MM.1S (cell line): Measurements from ENCODE around the gene SRGAP3.

Source experiments
- DNase-seq: peaks from one replicate; pipeline ENCODE4 v3.0.0-alpha.2; 2015
- H2AFZ ChIP-seq: fragments of 300-600 bp; sonication (generic); 2 replicates; pipeline ENCODE4 v1.6.0; 2016; ENCODE audit warnings: antibody characterized with exemption, low read length
- H3F3A ChIP-seq: fragments of 300-600 bp; sonication (generic); 2 replicates; pipeline ENCODE4 v1.6.1; 2016; ENCODE audit warnings: mild to moderate bottlenecking, antibody characterized with exemption, low read length, moderate library complexity, mixed read lengths; ENCODE audit not compliant: insufficient read depth
- H3K27ac ChIP-seq: fragments of 300-600 bp; sonication (generic); 2 replicates; pipeline ENCODE4 v1.5.1; 2016; ENCODE audit warnings: mild to moderate bottlenecking, low read length
- H3K27me3 ChIP-seq: fragments of 300-600 bp; sonication (generic); replicated peaks from 2 replicates; pipeline ENCODE4 v1.6.0; 2016; ENCODE audit warnings: low read length; ENCODE audit not compliant: insufficient read depth
- H3K36me3 ChIP-seq: fragments of 300-600 bp; sonication (generic); replicated peaks from 2 replicates; pipeline ENCODE4 v1.6.1; 2016; ENCODE audit warnings: mild to moderate bottlenecking, low read length, mixed read lengths; ENCODE audit not compliant: insufficient read depth
- H3K4me1 ChIP-seq: fragments of 300-600 bp; sonication (generic); 2 replicates; pipeline ENCODE4 v1.6.1; 2016; ENCODE audit warnings: low read length, mixed read lengths
- H3K4me2 ChIP-seq: fragments of 300-600 bp; sonication (generic); 2 replicates; pipeline ENCODE4 v1.6.0; 2016; ENCODE audit warnings: low read depth, low read length
- H3K4me3 ChIP-seq: fragments of 300-600 bp; sonication (generic); 2 replicates; pipeline ENCODE4 v1.5.1; 2016; ENCODE audit warnings: low read length, mixed read lengths
- H3K79me2 ChIP-seq: fragments of 300-600 bp; sonication (generic); 2 replicates; pipeline ENCODE4 v1.6.1; 2016; ENCODE audit warnings: mixed run types, low read length, mixed read lengths
- H3K9ac ChIP-seq: fragments of 300-600 bp; sonication (generic); 2 replicates; pipeline ENCODE4 v1.6.1; 2016; ENCODE audit warnings: low read length, mixed read lengths
- H3K9me2 ChIP-seq: fragments of 300-600 bp; sonication (generic); replicated peaks from 2 replicates; pipeline ENCODE4 v1.6.1; 2016; ENCODE audit warnings: mild to moderate bottlenecking, low read length, mixed read lengths; ENCODE audit not compliant: insufficient read depth
- H3K9me3 ChIP-seq: fragments of 300-600 bp; sonication (generic); replicated peaks from 2 replicates; pipeline ENCODE4 v1.6.1; 2016; ENCODE audit warnings: mild to moderate bottlenecking, low read length, mixed read lengths; ENCODE audit not compliant: insufficient read depth
- H4K20me1 ChIP-seq: fragments of 300-600 bp; sonication (generic); 2 replicates; pipeline ENCODE4 v1.6.1; 2016; ENCODE audit warnings: mild to moderate bottlenecking, low read length, moderate library complexity, mixed read lengths; ENCODE audit not compliant: insufficient read depth
- EZH2 ChIP-seq: fragments of 300-600 bp; sonication (generic); optimal IDR thresholded peaks from 2 replicates; pipeline ENCODE3; 2017; ENCODE audit warnings: low read depth, mild to moderate bottlenecking, antibody characterized with exemption, low read length, mixed read lengths
- EZH2phosphoT487 ChIP-seq: fragments of 300-600 bp; sonication (generic); IDR thresholded peaks from 2 replicates; pipeline ENCODE4 v1.6.1; 2018; ENCODE audit warnings: antibody characterized with exemption, low read length
- TF ChIP-seq, protein P1 (sequence below): fragments of 300-600 bp; sonication (generic); IDR thresholded peaks from 2 replicates; pipeline ENCODE4 v1.5.1; 2016; ENCODE audit warnings: antibody characterized with exemption, low read length, mixed read lengths

SRGAP3 gene

DNA sequence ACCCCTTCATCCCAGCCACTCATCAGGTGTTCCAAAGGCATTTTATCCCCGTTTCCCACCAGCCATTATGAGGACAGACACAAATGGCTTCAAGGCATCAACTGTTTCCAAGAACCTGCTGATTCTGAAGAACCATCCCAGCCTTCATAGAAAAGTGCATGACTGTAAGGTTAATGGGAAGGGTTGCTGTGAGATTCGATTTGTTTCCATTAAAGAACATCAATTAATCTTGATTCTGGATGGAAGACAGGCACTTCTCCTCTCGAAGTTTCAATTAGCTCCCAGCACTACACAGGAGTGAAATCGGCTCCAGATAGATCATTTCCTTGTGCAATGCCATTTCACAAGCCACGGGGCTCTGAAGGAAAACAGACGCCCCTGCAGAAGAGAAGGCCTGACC, 25.8 kb downstream of the SRGAP3 start:
- no peak overlapping the region for H3K27ac ChIP-seq
- H3F3A ChIP-seq, result no peaks in the 10 kb centered on the region
- H3K36me3 ChIP-seq, result no peaks in the 10 kb centered on the region
- no peaks in the 10 kb centered on the region for H3K79me2 ChIP-seq
- no peak for TF ChIP-seq EZH2
- no peak for TF ChIP-seq EZH2phosphoT487
- TF ChIP-seq, protein P1, sequence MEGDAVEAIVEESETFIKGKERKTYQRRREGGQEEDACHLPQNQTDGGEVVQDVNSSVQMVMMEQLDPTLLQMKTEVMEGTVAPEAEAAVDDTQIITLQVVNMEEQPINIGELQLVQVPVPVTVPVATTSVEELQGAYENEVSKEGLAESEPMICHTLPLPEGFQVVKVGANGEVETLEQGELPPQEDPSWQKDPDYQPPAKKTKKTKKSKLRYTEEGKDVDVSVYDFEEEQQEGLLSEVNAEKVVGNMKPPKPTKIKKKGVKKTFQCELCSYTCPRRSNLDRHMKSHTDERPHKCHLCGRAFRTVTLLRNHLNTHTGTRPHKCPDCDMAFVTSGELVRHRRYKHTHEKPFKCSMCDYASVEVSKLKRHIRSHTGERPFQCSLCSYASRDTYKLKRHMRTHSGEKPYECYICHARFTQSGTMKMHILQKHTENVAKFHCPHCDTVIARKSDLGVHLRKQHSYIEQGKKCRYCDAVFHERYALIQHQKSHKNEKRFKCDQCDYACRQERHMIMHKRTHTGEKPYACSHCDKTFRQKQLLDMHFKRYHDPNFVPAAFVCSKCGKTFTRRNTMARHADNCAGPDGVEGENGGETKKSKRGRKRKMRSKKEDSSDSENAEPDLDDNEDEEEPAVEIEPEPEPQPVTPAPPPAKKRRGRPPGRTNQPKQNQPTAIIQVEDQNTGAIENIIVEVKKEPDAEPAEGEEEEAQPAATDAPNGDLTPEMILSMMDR, result no peak
- H3K9ac ChIP-seq, result no peak overlapping the region
- no peak for DNase-seq
- H3K9me3 ChIP-seq, result no peaks in the 10 kb centered on the region
- H3K9me2 ChIP-seq, result no peaks in the 10 kb centered on the region
- H2AFZ ChIP-seq, result no peak overlapping the region
- no peaks in the 10 kb centered on the region for H4K20me1 ChIP-seq
- H3K27me3 ChIP-seq, result no peaks in the 10 kb centered on the region
- no peaks in the 10 kb centered on the region for H3K4me1 ChIP-seq
- no peak overlapping the region for H3K4me3 ChIP-seq
- H3K4me2 ChIP-seq, result no peak overlapping the region

DNA sequence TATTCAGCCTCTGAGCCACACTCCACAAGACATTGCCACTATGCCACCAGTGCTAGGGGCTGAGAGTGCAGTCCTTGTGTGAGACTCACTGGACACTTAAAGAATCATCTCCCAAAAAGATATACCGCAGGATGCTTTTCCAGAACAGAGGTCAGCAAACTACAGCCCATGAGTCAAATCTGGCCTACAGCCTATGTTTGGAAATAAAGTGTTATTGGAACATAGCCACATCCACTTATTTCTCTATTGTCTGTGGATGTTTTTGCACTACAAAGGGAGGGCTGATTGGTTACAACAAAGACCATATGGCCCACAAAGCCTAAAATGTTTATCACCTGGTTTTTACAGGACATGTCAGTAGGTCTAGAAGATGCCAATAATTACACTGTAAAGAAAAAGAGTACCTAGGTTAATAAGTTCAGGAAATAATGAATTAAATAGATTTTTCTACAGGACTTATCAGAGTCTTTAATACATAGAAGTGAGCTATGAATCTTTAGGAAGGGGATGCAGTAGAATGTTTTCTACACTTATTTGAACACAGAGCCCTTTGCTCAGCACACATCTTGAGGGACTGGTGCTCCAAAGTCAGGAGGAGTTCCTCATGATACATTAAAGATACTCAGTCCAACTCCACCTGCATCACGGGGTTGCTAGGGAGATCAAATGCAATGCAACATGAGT, 26.3 kb downstream of the SRGAP3 start:
- no peak overlapping the region for H2AFZ ChIP-seq
- H3K9ac ChIP-seq, result no peak overlapping the region
- H3K27ac ChIP-seq, result no peak overlapping the region
- no peaks in the 10 kb centered on the region for H3K9me3 ChIP-seq
- H3K9me2 ChIP-seq, result no peaks in the 10 kb centered on the region
- H3K4me1 ChIP-seq, result no peaks in the 10 kb centered on the region
- H4K20me1 ChIP-seq, result no peaks in the 10 kb centered on the region
- no peak for DNase-seq
- no peak for TF ChIP-seq EZH2
- no peak overlapping the region for H3K4me3 ChIP-seq
- H3K4me2 ChIP-seq, result no peak overlapping the region
- H3F3A ChIP-seq, result no peaks in the 10 kb centered on the region
- no peaks in the 10 kb centered on the region for H3K27me3 ChIP-seq
- no peaks in the 10 kb centered on the region for H3K36me3 ChIP-seq
- H3K79me2 ChIP-seq, result no peaks in the 10 kb centered on the region

DNA sequence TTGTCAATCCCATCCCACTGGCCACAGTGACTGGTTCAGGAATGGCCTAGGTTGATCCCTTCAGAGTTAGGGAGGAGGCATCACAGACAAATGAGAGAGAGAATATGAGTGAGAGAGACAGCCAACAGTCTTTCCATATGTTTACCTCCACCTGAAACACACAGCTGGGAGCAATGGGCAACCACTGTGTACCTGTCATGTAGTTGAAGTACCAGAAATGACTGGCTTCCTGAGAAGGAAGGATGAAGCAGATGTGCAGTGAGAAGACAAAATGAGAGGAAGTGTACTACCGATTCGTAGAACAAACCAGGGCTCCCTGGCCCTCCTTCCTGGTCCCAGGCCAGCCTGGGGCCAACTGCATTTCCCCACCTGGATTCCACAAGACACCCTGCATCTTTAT, 27.4 kb downstream of the SRGAP3 start:
- no peaks in the 10 kb centered on the region for H3K9me2 ChIP-seq
- H3K9me3 ChIP-seq, result no peaks in the 10 kb centered on the region
- no peak overlapping the region for H3K4me3 ChIP-seq
- no peaks in the 10 kb centered on the region for H3K79me2 ChIP-seq
- no peaks in the 10 kb centered on the region for H4K20me1 ChIP-seq
- H3F3A ChIP-seq, result no peaks in the 10 kb centered on the region
- no peak overlapping the region for H3K9ac ChIP-seq
- H3K36me3 ChIP-seq, result no peaks in the 10 kb centered on the region
- H3K4me1 ChIP-seq, result no peaks in the 10 kb centered on the region
- no peak for TF ChIP-seq EZH2
- no peak overlapping the region for H3K4me2 ChIP-seq
- DNase-seq, result no peak
- no peak overlapping the region for H2AFZ ChIP-seq
- no peak overlapping the region for H3K27ac ChIP-seq
- no peaks in the 10 kb centered on the region for H3K27me3 ChIP-seq

DNA sequence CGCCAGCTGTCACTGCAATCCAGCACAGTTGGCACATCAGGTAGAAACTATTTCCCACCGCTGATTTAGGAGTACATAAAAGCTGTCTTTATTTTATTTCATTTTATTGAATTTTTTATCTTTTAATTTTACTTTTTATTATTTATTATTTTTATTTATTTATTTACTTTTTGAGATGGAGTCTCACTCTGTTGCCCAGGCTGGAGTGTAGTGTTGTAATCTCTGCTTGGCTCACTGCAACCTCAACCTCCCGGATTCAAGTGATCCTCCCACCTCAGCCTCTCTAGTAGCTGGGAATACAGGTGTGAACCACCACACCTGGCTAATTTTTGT, 31.0 kb downstream of the SRGAP3 start:
- no peaks in the 10 kb centered on the region for H3K4me1 ChIP-seq
- no peaks in the 10 kb centered on the region for H3K36me3 ChIP-seq
- H3F3A ChIP-seq, result no peaks in the 10 kb centered on the region
- no peak overlapping the region for H3K9ac ChIP-seq
- H4K20me1 ChIP-seq, result no peaks in the 10 kb centered on the region
- H3K27ac ChIP-seq, result no peak overlapping the region
- no peak overlapping the region for H2AFZ ChIP-seq
- no peaks in the 10 kb centered on the region for H3K79me2 ChIP-seq
- no peaks in the 10 kb centered on the region for H3K9me2 ChIP-seq
- no peaks in the 10 kb centered on the region for H3K27me3 ChIP-seq
- no peak overlapping the region for H3K4me3 ChIP-seq
- TF ChIP-seq, protein P1, result no peak
- no peak for TF ChIP-seq EZH2phosphoT487
- no peak for TF ChIP-seq EZH2
- no peaks in the 10 kb centered on the region for H3K9me3 ChIP-seq
- H3K4me2 ChIP-seq, result no peak overlapping the region
- no peak for DNase-seq
